NB4 (cell line): Measurements from ENCODE around the gene NDUFS1.

Experiments used
- DNase-seq: peaks from one replicate; pipeline ENCODE4 v3.0.0; 2010; ENCODE audit warnings: low read depth
- H3K4me3 ChIP-seq: one replicate; pipeline ENCODE4 v1.5.1; 2011; ENCODE audit warnings: mild to moderate bottlenecking, low read depth, low read length, moderate library complexity
- CTCF ChIP-seq: IDR thresholded peaks from one replicate; pipeline ENCODE4 v1.5.1; 2012; ENCODE audit warnings: low read depth, low read length
- MYC ChIP-seq: IDR thresholded peaks from 2 replicates; pipeline ENCODE4 v1.6.1; 2011; ENCODE audit warnings: low read depth, low read length
- POLR2A ChIP-seq: IDR thresholded peaks from 2 replicates; pipeline ENCODE4 v1.6.1; 2011; ENCODE audit warnings: mild to moderate bottlenecking; ENCODE audit not compliant: insufficient read length; ENCODE audit errors: extremely low read depth
- TF ChIP-seq, protein P1 (sequence below): IDR thresholded peaks from 2 replicates; pipeline ENCODE4 v1.6.1; 2011; ENCODE audit warnings: low read depth, low read length

Gene NDUFS1

GRCh38 chr2:206096876-206097275 lies 62.4 kb downstream of the NDUFS1 start:
- no peak for DNase-seq
- TF ChIP-seq MYC (no peak), POLR2A (no peak), CTCF (no peak)
- TF ChIP-seq, protein P1, sequence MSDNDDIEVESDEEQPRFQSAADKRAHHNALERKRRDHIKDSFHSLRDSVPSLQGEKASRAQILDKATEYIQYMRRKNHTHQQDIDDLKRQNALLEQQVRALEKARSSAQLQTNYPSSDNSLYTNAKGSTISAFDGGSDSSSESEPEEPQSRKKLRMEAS: no peak
- no peak overlapping the region for H3K4me3 ChIP-seq

- no peak for TF ChIP-seq CTCF
- TF ChIP-seq MYC: peak; percentile 56
- TF ChIP-seq, protein P1: no peak
- no peak for TF ChIP-seq POLR2A
- DNase-seq: peak; percentile 90
- peak overlapping the region; percentile 7 for H3K4me3 ChIP-seq
Observed at GRCh38 chr2:206095536-206096332, 63.5 kb downstream of the NDUFS1 start.

DNA sequence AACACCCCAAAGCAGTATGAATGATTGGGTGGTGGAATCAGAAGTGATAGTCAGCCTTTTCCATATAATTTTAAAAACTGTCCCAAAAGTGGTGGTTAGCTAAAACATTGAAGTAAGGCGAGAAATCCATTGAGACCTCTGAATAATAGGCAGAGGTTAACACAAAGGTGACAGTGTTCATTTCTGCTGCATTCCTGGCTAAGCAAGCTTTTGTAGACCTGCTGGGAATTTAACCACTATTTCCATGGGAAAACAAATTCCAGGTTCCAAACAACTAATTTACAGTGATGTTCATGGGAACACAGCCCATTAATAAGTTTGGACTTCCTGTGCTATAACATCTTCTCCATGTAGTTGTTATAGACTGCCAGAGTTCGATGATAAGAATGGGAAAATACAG lies 66.9 kb downstream of the NDUFS1 start:
- no peak for DNase-seq
- no peak overlapping the region for H3K4me3 ChIP-seq
- no peak for TF ChIP-seq MYC
- TF ChIP-seq POLR2A: no peak
- TF ChIP-seq, protein P1: no peak
- TF ChIP-seq CTCF: no peak

DNA sequence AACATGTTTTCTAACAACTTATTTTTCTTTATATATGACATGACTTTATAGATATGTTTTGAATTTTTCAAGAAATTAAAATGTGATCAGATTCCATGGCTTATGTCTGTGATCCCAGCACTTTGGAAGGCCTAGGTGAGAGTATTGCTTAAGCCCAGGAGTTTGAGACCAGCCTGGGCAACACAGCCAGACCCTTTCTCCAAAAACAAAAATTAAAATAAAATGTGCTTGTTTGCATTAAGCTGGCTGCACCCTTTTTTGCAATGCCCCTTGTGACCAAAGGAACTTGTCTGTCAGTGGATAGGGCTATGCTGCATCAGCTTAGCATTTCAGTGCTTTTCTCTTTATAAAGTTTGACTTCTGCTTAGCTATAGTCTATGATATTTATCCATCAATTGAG lies 71.0 kb downstream of the NDUFS1 start:
- DNase-seq: no peak
- peak overlapping the region; percentile 51 for H3K4me3 ChIP-seq
- TF ChIP-seq MYC: no peak
- TF ChIP-seq POLR2A: no peak
- TF ChIP-seq, protein P1: no peak

- TF ChIP-seq, protein P1: no peak
- TF ChIP-seq CTCF: no peak
- no peak for TF ChIP-seq MYC
- TF ChIP-seq POLR2A: no peak
- H3K4me3 ChIP-seq: peak overlapping the region; percentile 94
- peak; percentile 58 for DNase-seq
Observed at GRCh38 chr2:206086716-206087350, 72.4 kb downstream of the NDUFS1 start.

DNA sequence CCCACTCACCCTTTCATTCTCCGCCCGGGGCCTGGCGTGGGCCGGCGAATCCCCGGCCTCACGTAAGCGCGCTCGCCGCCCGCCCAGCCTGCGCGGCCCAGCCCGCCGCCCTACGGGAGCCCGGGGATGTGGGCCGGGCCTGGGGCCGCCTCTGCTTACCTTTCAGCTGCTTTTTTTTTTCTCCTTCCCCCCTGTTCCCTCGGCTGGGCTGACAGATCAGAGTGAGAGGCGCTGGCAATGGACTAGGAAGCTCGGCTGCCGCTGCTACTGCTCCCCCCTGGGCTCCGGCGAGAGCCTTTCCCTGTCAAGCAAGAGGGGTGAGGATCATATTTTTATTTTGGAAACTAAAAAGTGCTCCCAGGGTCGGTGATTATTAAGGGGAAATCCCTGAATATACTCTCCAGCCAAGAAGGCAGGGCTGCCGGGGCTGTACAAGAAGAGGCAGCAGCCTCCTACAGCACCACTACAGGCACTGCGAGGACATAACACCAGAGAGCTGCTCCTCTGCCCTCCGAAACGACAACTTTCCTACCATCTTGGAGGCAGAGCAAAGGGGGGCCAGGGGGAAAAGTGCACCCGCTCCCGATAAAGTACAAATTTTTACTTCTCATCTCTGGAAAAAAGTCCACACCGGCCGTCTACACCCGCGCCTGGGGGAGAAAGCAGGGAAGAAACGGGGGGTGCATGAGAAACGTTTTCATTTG lies 73.3 kb downstream of the NDUFS1 start, which contains the start of gene INO80D:
Gene INO80D, minus strand, starts transcription at position 433 of the 704 bp plus-strand sequence. CDS start 23,158 bp downstream, outside the sequence.
- peak; percentile 90 for DNase-seq
- TF ChIP-seq CTCF: peak; percentile 49
- TF ChIP-seq, protein P1: no peak
- TF ChIP-seq MYC: no peak; the same call in 1 of the 2 replicates
- TF ChIP-seq POLR2A: peak; percentile 48
- H3K4me3 ChIP-seq: peak within 1 kb of the TSS; percentile 94
